ENCODE data around the gene KRT82.

KRT82 gene

DNA sequence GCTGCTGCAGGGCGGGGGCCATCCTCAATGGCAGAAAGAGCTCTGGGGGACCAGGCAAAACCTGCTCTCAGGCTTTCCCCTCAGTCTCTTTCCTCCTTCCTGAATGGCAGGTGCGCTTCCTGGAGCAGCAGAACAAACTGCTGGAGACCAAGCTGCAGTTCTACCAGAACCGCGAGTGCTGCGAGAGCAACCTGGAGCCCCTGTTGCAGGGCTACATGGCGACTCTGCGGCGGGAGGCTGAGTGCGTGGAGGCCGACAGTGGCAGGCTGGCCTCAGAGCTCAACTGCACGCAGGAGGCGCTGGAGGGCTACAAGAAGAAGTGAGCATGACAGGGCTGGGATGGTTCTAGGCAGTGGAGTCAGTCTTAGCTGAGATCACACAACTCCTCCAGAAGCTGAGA lies 62.0 kb downstream of the KRT82 start:
- Histone ChIP-seq H3K4me1 (ENCODE audit: control insufficient read depth, low read depth, low read length) (no peaks in the 10 kb centered on the region), H3K36me3 (ENCODE audit: control insufficient read depth, low read depth, low read length) (no peaks in the 10 kb centered on the region), H3K4me3 (ENCODE audit: low read length) (no peak overlapping the region), H3K27me3 (ENCODE audit: control insufficient read depth, insufficient read depth, low read length) (no peaks in the 10 kb centered on the region), H3K9me3 (ENCODE audit: control insufficient read depth, low read depth, low read length) (no peaks in the 10 kb centered on the region), H3K27ac (ENCODE audit: low read length) (no peak overlapping the region), H3K9ac (ENCODE audit: low read length) (no peak overlapping the region)
